Heart left ventricle (tissue), 16 donors: ENCODE results near the gene PCDH15. TPM values are rescaled to one million over a fixed set of nuclear protein-coding genes. Genes with fewer than 3 reads are reported as not detected.

Source experiments
- ATAC-seq, 4 donors: fragments of 200-7000 bp; cut with Tn5 transposase; one replicate each; pipeline ENCODE4 v1.9.1; 2020 to 2022; ENCODE audit warnings: moderate library complexity in 4 of 4, mild to moderate bottlenecking in 3 of 4, moderate number of reproducible peaks in 1 of 4
- DNase-seq, 5 donors: peaks; one replicate each; pipeline ENCODE4 v3.0.0-alpha.2; 2020
- H3K27ac ChIP-seq, 12 donors: fragments of 200-600 bp; sonication (generic) in 4 of 12; one replicate each; pipeline versions ENCODE4 v1.5.0 to v1.8.0; 2016 to 2022; ENCODE audit warnings: mild to moderate bottlenecking in 2 of 12
- H3K27me3 ChIP-seq, 9 donors: fragments of 200-600 bp; sonication (generic) in 2 of 9; one replicate each; pipeline versions ENCODE4 v1.5.1 to v1.8.0; 2016 to 2022; ENCODE audit warnings: mild to moderate bottlenecking in 3 of 9
- H3K36me3 ChIP-seq, 9 donors: fragments of 200-600 bp; sonication (generic) in 2 of 9; one replicate each; pipeline versions ENCODE4 v1.5.0 to v1.8.0; 2018 to 2022; ENCODE audit warnings: mild to moderate bottlenecking in 2 of 9
- H3K4me1 ChIP-seq, 12 donors: fragments of 200-600 bp; sonication (generic) in 4 of 12; one replicate each; pipeline versions ENCODE4 v1.5.0 to v1.8.0; 2016 to 2022; ENCODE audit warnings: mild to moderate bottlenecking in 3 of 12
- H3K4me3 ChIP-seq, 12 donors: fragments of 200-600 bp; sonication (generic) in 4 of 12; one replicate each; pipeline versions ENCODE4 v1.5.0 to v1.8.0; 2017 to 2022; ENCODE audit warnings: mild to moderate bottlenecking in 9 of 12, moderate library complexity in 4 of 12
- H3K9me3 ChIP-seq, 12 donors: fragments of 200-600 bp; sonication (generic) in 4 of 12; one replicate each; pipeline versions ENCODE4 v1.5.0 to v1.8.0; 2016 to 2022; ENCODE audit warnings: mild to moderate bottlenecking in 1 of 12
- CTCF ChIP-seq, 12 donors: fragments of 200-600 bp; sonication (generic) in 4 of 12; IDR thresholded peaks; one replicate each; pipeline versions ENCODE4 v1.5.0 to v1.8.0; 2018 to 2022; ENCODE audit warnings: antibody characterized with exemption in 12 of 12, mild to moderate bottlenecking in 5 of 12
- POLR2A ChIP-seq, 2 donors: fragments of 450-650 bp; IDR thresholded peaks; one replicate each; pipeline ENCODE4 v1.6.1; 2017; ENCODE audit warnings: antibody characterized with exemption in 2 of 2, mild to moderate bottlenecking in 2 of 2, moderate library complexity in 2 of 2
- WGBS, 4 donors: extraction: QIAGEN DNeasy Blood & Tissue Kit in 2 of 4; methylation state at CpG; one replicate each; pipeline versions ENCODE4 v1.1.5 to v1.1.7; 2013 to 2018; 5-methylcytosine and 5-hydroxymethylcytosine counted together
- intact Hi-C, 10 donors: fragments of 100-400 bp; cut with DNase I; formaldehyde crosslinking; loops; one replicate each; pipeline versions ENCODE4 v1.11.1 to v1.14.2; 2022
- polyA plus RNA-seq, 2 donors: library from polyadenylated mRNA; stranded (reverse); fragments of 200-250 nt; gene quantifications; one replicate each; pipeline ENCODE4 v1.2.3, GENCODE V29; 2013
- total RNA-seq, 9 donors: library from RNA; depleted of rRNA in 2 of 9; stranded (reverse); fragments of >200 nt in 2 of 9; fragmentation: NEBNext Ultra II Directional in 3 of 9; extraction: Animal tissue kit (Norgen Biotek cat#: 25700) in 3 of 9; gene quantifications; one replicate each; pipeline versions ENCODE4 v1.1.0 to v1.2.4, GENCODE V29; 2016 to 2023
- donor health status: ischemic (EF 13 %, LVEDD 7.1; RV severe dilation, severe dysfunction).
- donor health status: healthy with polysubstance abuse.
- donor health status: DM: no; HTN: yes; CAD: no.
- donor health status: DM: no; HTN: no; CAD: no.
- donor health status: ischemic (EF 25% LVEDD 6.9; RV normal size, moderate dysfunction).
- donor health status: ischemic (EF 25% LVEDD 5.7; RV mildly dilated, moderate dysfunction).
- donor health status: healthy.
- donor health status: DM: yes; HTN: yes; CAD: no.
- donor health status: ischemic (EF 35%, LVEDD 5.7; RV mildly dilated, moderate dysfunction).
- donor health status: nonischemic (EF 11% LVEDD 7.7; RV severe dilation, severe dysfunction).
- donor health status: DM: yes; HTN: yes; CAD: no.
- donor health status: PGD.
- donor health status: ischemic (EF 29% LVEDD 5.4; RV normal size, mild dysfunction).
- donor health status: nonischemic (EF 23%, LVEDD 6.1; RV moderate dilation, normal function).

PCDH15 gene
- total and polyA plus RNA-seq, 11 donors = 0.04 to 0.93 (median 0.13) TPM; not detected in 3

DNA sequence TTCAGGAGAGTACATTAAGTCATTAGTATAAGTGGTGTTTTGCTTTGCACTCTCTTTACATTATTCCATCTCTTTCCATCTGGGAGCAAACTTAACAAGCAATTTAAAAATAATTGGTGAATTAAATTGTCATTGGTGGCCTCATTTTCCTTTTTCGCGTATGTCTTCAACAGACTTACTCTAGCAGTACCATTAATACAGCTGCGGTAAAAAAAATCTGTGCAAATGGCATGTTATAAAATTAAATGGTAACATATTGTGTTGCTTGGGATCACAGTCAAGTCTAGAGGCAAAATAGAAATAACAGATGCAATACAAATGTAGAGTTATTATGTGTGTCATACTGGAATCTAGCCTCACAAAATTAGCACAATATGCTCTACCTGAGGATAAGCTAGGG is 322.4 kb downstream of the PCDH15 start:
- DNase-seq = no peak
- Histone ChIP-seq H3K9me3 (no peaks in the 10 kb centered on the region), H3K4me3 (no peak overlapping the region), H3K4me1 (no peaks in the 10 kb centered on the region), H3K36me3 (no peaks in the 10 kb centered on the region), H3K27me3 (no peaks in the 10 kb centered on the region), H3K27ac (no peak overlapping the region)
- intact Hi-C loops = no loop called here
- ATAC-seq = no peak
- TF ChIP-seq POLR2A (IDR thresholded peaks at IDR 0.05) (no peak), CTCF (IDR thresholded peaks at IDR 0.05) (no peak)
- 89 to 93% (median 92%) methylated on average over 3 of the region's 3 CpGs for WGBS, 4 donors

DNA sequence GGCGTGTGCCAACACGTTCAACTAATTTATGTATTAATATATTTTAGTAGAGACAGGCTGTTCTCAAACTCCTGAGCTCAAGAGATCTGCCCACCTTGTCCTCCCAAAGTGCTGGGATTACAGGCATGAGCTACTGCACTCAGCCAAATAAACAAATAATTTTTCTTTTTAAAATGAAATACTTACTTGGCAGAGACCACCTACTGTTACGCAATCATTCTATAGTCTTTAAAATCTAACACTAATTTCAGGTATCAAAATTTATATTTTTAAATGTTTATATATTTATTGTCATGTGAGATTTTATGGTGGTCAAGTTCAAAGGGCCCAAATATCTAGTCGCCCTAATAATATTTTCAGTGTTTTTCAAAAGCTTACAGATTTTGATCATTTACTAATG is 323.3 kb downstream of the PCDH15 start:
- TF ChIP-seq CTCF (IDR thresholded peaks at IDR 0.05) (no peak), POLR2A (IDR thresholded peaks at IDR 0.05) (no peak)
- WGBS, 4 donors = 85 to 93% (median 90%) methylated on average over 4 of the region's 4 CpGs
- H3K9me3 ChIP-seq = no peaks in the 10 kb centered on the region
- H3K4me3 ChIP-seq = no peak overlapping the region
- intact Hi-C loops = no loop called here
- H3K27ac ChIP-seq = no peak overlapping the region
- H3K27me3 ChIP-seq = no peaks in the 10 kb centered on the region
- no peaks in the 10 kb centered on the region for H3K36me3 ChIP-seq
- H3K4me1 ChIP-seq = no peaks in the 10 kb centered on the region
- DNase-seq = no peak
- ATAC-seq = no peak

GRCh38 chr10:54470324-54470631 is 330.8 kb downstream of the PCDH15 start:
- intact Hi-C loops = no loop called here
- H3K27ac ChIP-seq = no peak overlapping the region
- no peaks in the 10 kb centered on the region for H3K36me3 ChIP-seq
- no peaks in the 10 kb centered on the region for H3K27me3 ChIP-seq
- 43 to 58% (median 44%) methylated on average over 1 of the region's 1 CpG; no CpG with 5 or more reads in 1 of the 4 donors for WGBS, 4 donors
- no peaks in the 10 kb centered on the region for H3K9me3 ChIP-seq
- ATAC-seq (no peak), DNase-seq (no peak)
- H3K4me1 ChIP-seq = no peaks in the 10 kb centered on the region
- TF ChIP-seq POLR2A (IDR thresholded peaks at IDR 0.05) (no peak), CTCF (IDR thresholded peaks at IDR 0.05) (no peak)
- no peak overlapping the region for H3K4me3 ChIP-seq

GRCh38 chr10:54469587-54470323 is 331.3 kb downstream of the PCDH15 start:
- ATAC-seq = no peak
- DNase-seq = no peak
- Histone ChIP-seq H3K36me3 (no peaks in the 10 kb centered on the region), H3K27me3 (no peaks in the 10 kb centered on the region), H3K4me3 (no peak overlapping the region), H3K4me1 (no peaks in the 10 kb centered on the region), H3K27ac (no peak overlapping the region), H3K9me3 (no peaks in the 10 kb centered on the region)
- WGBS, 4 donors = 48 to 79% (median 61%) methylated on average over 3 to 8 of the region's 8 CpGs
- TF ChIP-seq CTCF (IDR thresholded peaks at IDR 0.05) (no peak), POLR2A (IDR thresholded peaks at IDR 0.05) (no peak)
- intact Hi-C loops = no loop called here
